K562 (cell line): Measurements from ENCODE around the gene KLHDC10. TPM values are rescaled to one million over a fixed set of nuclear protein-coding genes. Genes with fewer than 3 reads are reported as not detected.

Experiments used
- MYNN ChIP-seq, 2 experiments: sonication (generic); formaldehyde crosslinking in 1 of 2; IDR thresholded peaks; 2 replicates each; pipeline versions ENCODE4 v1.5.0 to v1.6.1; 2016 to 2020; ENCODE audit warnings: antibody characterized with exemption in 1 of 2, missing genetic modification reagents in 1 of 2
- TAL1 ChIP-seq: fragments of 450-650 bp; IDR thresholded peaks from 2 replicates; pipeline ENCODE4 v1.6.1; 2016; ENCODE audit warnings: mild to moderate bottlenecking
- ZSCAN32 ChIP-seq: fragments of 450-650 bp; formaldehyde crosslinking; IDR thresholded peaks from 2 replicates; pipeline ENCODE4 v1.4.0; 2020; ENCODE audit warnings: mild to moderate bottlenecking, moderate library complexity
- polyA plus RNA-seq, 8 experiments: library from polyadenylated mRNA; depleted of rRNA in 4 of 8; stranded (reverse) in 5 of 8; unstranded in 3 of 8; fragments of >200 nt; fragmentation: Nextera tagmentation in 2 of 8; fragmentation: Illumina TruSeq in 1 of 8; extraction: Ambion mirVana in 2 of 8; extraction: Trizol in 1 of 8; gene quantifications; 2 replicates each; pipeline versions ENCODE4 v1.2.1 to v1.2.3, GENCODE V29; 2011 to 2014; ENCODE audit warnings: inconsistent platforms in 1 of 8, missing spikeins in 1 of 8
- total RNA-seq, 7 experiments: library from RNA; depleted of rRNA in 6 of 7; stranded (reverse); fragments of >200 nt in 6 of 7; fragmentation: Illumina TruSeq in 2 of 7; extraction: Trizol in 2 of 7; gene quantifications; 2 replicates each; pipeline versions ENCODE4 v1.2.1 to v1.2.3, GENCODE V29; 2011 to 2021; ENCODE audit warnings: low replicate concordance in 1 of 7
- TF ChIP-seq, protein P1 (sequence below), 2 experiments: fragments of 450-650 bp; formaldehyde crosslinking in 1 of 2; IDR thresholded peaks; 2 replicates each; pipeline versions ENCODE4 v1.4.0 to v1.6.1; 2014 to 2020; ENCODE audit warnings: mild to moderate bottlenecking in 2 of 2, borderline replicate concordance in 1 of 2, low read depth in 1 of 2
- TF ChIP-seq, protein P2 (sequence below): fragments of 250-450 bp; sonication (Bioruptor Pico); IDR thresholded peaks from 2 replicates; pipeline ENCODE4 v1.5.0; 2022; ENCODE audit warnings: mild to moderate bottlenecking

The KLHDC10 gene
- total and polyA plus RNA-seq, 9 of the 15 experiments (the other 6 are each of a cell fraction or from before 2014, with no cell fraction given): 9.8 to 80.5 (median 31.4) TPM

- TF ChIP-seq, protein P1, sequence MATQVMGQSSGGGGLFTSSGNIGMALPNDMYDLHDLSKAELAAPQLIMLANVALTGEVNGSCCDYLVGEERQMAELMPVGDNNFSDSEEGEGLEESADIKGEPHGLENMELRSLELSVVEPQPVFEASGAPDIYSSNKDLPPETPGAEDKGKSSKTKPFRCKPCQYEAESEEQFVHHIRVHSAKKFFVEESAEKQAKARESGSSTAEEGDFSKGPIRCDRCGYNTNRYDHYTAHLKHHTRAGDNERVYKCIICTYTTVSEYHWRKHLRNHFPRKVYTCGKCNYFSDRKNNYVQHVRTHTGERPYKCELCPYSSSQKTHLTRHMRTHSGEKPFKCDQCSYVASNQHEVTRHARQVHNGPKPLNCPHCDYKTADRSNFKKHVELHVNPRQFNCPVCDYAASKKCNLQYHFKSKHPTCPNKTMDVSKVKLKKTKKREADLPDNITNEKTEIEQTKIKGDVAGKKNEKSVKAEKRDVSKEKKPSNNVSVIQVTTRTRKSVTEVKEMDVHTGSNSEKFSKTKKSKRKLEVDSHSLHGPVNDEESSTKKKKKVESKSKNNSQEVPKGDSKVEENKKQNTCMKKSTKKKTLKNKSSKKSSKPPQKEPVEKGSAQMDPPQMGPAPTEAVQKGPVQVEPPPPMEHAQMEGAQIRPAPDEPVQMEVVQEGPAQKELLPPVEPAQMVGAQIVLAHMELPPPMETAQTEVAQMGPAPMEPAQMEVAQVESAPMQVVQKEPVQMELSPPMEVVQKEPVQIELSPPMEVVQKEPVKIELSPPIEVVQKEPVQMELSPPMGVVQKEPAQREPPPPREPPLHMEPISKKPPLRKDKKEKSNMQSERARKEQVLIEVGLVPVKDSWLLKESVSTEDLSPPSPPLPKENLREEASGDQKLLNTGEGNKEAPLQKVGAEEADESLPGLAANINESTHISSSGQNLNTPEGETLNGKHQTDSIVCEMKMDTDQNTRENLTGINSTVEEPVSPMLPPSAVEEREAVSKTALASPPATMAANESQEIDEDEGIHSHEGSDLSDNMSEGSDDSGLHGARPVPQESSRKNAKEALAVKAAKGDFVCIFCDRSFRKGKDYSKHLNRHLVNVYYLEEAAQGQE (IDR thresholded peaks at IDR 0.05; ENCODE audit: borderline replicate concordance): no peak
- TF ChIP-seq, protein P1 (CRISPR knock-in tag; IDR thresholded peaks at IDR 0.05; ENCODE audit: low read depth): no peak
- TF ChIP-seq MYNN (IDR thresholded peaks at IDR 0.05) (no peak), MYNN (CRISPR knock-in tag; IDR thresholded peaks at IDR 0.05) (no peak), ZSCAN32 (CRISPR knock-in tag) (no peak), TAL1 (no peak)
- TF ChIP-seq, protein P2, sequence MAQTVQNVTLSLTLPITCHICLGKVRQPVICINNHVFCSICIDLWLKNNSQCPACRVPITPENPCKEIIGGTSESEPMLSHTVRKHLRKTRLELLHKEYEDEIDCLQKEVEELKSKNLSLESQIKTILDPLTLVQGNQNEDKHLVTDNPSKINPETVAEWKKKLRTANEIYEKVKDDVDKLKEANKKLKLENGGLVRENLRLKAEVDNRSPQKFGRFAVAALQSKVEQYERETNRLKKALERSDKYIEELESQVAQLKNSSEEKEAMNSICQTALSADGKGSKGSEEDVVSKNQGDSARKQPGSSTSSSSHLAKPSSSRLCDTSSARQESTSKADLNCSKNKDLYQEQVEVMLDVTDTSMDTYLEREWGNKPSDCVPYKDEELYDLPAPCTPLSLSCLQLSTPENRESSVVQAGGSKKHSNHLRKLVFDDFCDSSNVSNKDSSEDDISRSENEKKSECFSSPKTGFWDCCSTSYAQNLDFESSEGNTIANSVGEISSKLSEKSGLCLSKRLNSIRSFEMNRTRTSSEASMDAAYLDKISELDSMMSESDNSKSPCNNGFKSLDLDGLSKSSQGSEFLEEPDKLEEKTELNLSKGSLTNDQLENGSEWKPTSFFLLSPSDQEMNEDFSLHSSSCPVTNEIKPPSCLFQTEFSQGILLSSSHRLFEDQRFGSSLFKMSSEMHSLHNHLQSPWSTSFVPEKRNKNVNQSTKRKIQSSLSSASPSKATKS (CRISPR knock-in tag): no peak
Measured at GRCh38 chr7:130179631-130180030, 109.3 kb downstream of the KLHDC10 start (continued).
